SU-DHL-6 (cell line): ENCODE data around the gene SF3B4.

Source experiments
- CTCF ChIP-seq: fragments of 200-600 bp; sonication (generic); IDR thresholded peaks from one replicate; pipeline ENCODE4 v1.5.1; 2017; ENCODE audit warnings: antibody characterized with exemption, mild to moderate bottlenecking, low read length, moderate library complexity; ENCODE audit not compliant: insufficient read depth, poor library complexity, severe bottlenecking
- EZH2phosphoT487 ChIP-seq: fragments of 200-600 bp; sonication (generic), shearing (Covaris generic); conservative IDR thresholded peaks from 2 replicates; pipeline ENCODE4 v1.6.1; 2018; ENCODE audit warnings: mild to moderate bottlenecking, antibody characterized with exemption, low read length, moderate library complexity, mixed read lengths

GRCh38 chr1:149977345-149977744 lies 49.7 kb upstream of the SF3B4 start:
- TF ChIP-seq CTCF (no peak), EZH2phosphoT487 (no peak)
